Measurements from ENCODE around the gene UBN1.

GRCh38 chr16:4915226-4915761, 68.0 kb downstream of the UBN1 start:
- TF ChIP-seq ZSCAN5A (tag by site-specific recombination; IDR thresholded peaks at IDR 0.05), result no peak
- no peak for TF ChIP-seq CTCF (tag by site-specific recombination; IDR thresholded peaks at IDR 0.05)
- no peak for TF ChIP-seq KLF1 (tag by site-specific recombination; IDR thresholded peaks at IDR 0.05)
- no peak for TF ChIP-seq ZNF544 (tag by site-specific recombination; IDR thresholded peaks at IDR 0.05)
- no peak for TF ChIP-seq GLI2 (tag by site-specific recombination; IDR thresholded peaks at IDR 0.05; ENCODE audit: borderline replicate concordance, low read depth)
- no peak for TF ChIP-seq ZNF707 (tag by site-specific recombination; IDR thresholded peaks at IDR 0.05)
- TF ChIP-seq ZNF112 (tag by site-specific recombination; IDR thresholded peaks at IDR 0.05), result no peak
- no peak for TF ChIP-seq ELK4 (IDR thresholded peaks at IDR 0.05; ENCODE audit: borderline replicate concordance, low read depth, low read length)
- TF ChIP-seq ZNF623 (tag by site-specific recombination; IDR thresholded peaks at IDR 0.05), result no peak
- no peak for TF ChIP-seq ZNF830 (tag by site-specific recombination; IDR thresholded peaks at IDR 0.05; ENCODE audit: low read depth)

Data from HEK293 (cell line).